PC-9 (cell line): Measurements from ENCODE around the gene F7.

ENCODE experiments used
- CTCF ChIP-seq: fragments of 200-600 bp; sonication (generic); conservative IDR thresholded peaks from 2 replicates; pipeline ENCODE4 v1.6.1; 2017; ENCODE audit warnings: mixed run types, antibody characterized with exemption, mild to moderate bottlenecking, moderate library complexity
- EZH2 ChIP-seq: fragments of 200-600 bp; sonication (generic); IDR thresholded peaks from 2 replicates; pipeline ENCODE4 v1.8.0; 2017; ENCODE audit warnings: antibody characterized with exemption, low read depth

GRCh38 chr13:113061796-113062425 is 43.7 kb upstream of the F7 start:
- TF ChIP-seq CTCF = no peak
- no peak for TF ChIP-seq EZH2
